Caco-2 (cell line): Measurements from ENCODE around the gene MSL1. TPM values are rescaled to one million over a fixed set of nuclear protein-coding genes. Genes with fewer than 3 reads are reported as not detected.

ENCODE experiments used
- BruUV-seq: library from RNA; stranded (reverse); fragments of 400-500 nt; replicated peaks from 2 replicates; lab custom pipeline; 2021; lab: Mats Ljungman, UMichigan
- CTCF ChIA-PET: fragments of 300-600 bp; sonication (Branson Sonifier 250); formaldehyde crosslinking; loops from one replicate; lab custom pipeline; 2022; ENCODE audit warnings: antibody characterized with exemption; lab: Charles Lee
- POLR2A ChIA-PET: fragments of 300-600 bp; sonication (Branson Sonifier 250); formaldehyde crosslinking; loops from one replicate; lab custom pipeline; 2022; ENCODE audit warnings: antibody characterized with exemption; lab: Charles Lee
- DNase-seq, 2 experiments: peaks; one replicate each; pipeline versions ENCODE4 v3.0.0 to v3.0.0-alpha.2; 2020 to 2022
- H3K27me3 ChIP-seq: replicated peaks from 2 replicates; pipeline ENCODE4 v1.6.0; 2011; ENCODE audit warnings: low read length; ENCODE audit not compliant: control insufficient read depth, insufficient read depth
- H3K36me3 ChIP-seq: 2 replicates; pipeline ENCODE4 v1.5.1; 2011; ENCODE audit warnings: low read length; ENCODE audit not compliant: control insufficient read depth, insufficient read depth
- H3K4me1 ChIP-seq: fragments of 250-450 bp; sonication (Bioruptor Pico); 2 replicates; pipeline ENCODE4 v1.5.1; 2020; ENCODE audit warnings: mild to moderate bottlenecking
- H3K4me3 ChIP-seq: 2 replicates; pipeline ENCODE4 v1.5.1; 2011; ENCODE audit warnings: low read depth, mild to moderate bottlenecking, control low read depth, low read length
- H3K9me3 ChIP-seq: fragments of 250-450 bp; sonication (Bioruptor Pico); 2 replicates; pipeline ENCODE4 v1.5.1; 2020; ENCODE audit warnings: mild to moderate bottlenecking, moderate library complexity
- H3K27ac Mint-ChIP-seq: one replicate; pipeline ENCODE4 v1.8.0; 2022; ENCODE audit warnings: mixed read lengths; ENCODE audit not compliant: unreplicated experiment
- H3K27me3 Mint-ChIP-seq: one replicate; pipeline ENCODE4 v1.8.0; 2022; ENCODE audit warnings: mixed read lengths; ENCODE audit not compliant: insufficient read depth, unreplicated experiment
- H3K36me3 Mint-ChIP-seq: one replicate; pipeline ENCODE4 v1.8.0; 2022; ENCODE audit warnings: mild to moderate bottlenecking, mixed read lengths; ENCODE audit not compliant: insufficient read depth, unreplicated experiment
- H3K4me1 Mint-ChIP-seq: one replicate; pipeline ENCODE4 v1.8.0; 2022; ENCODE audit warnings: low read depth, mixed read lengths; ENCODE audit not compliant: unreplicated experiment
- H3K4me3 Mint-ChIP-seq: one replicate; pipeline ENCODE4 v1.8.0; 2022; ENCODE audit warnings: mild to moderate bottlenecking, moderate library complexity, mixed read lengths; ENCODE audit not compliant: unreplicated experiment
- H3K9me3 Mint-ChIP-seq: one replicate; pipeline ENCODE4 v1.8.0; 2022; ENCODE audit warnings: mixed read lengths; ENCODE audit not compliant: unreplicated experiment
- intact Hi-C: fragments of 100-400 bp; cut with micrococcal nuclease; formaldehyde crosslinking; loops from one replicate; pipeline ENCODE4 v1.10.0; 2022; ENCODE audit not compliant: unreplicated experiment
- total RNA-seq: library from RNA; stranded (reverse); gene quantifications from 2 replicates; pipeline ENCODE4 v1.2.3, GENCODE V29; 2022
- TF ChIP-seq, protein P1 (sequence below), 2 experiments: fragments of 200-600 bp in 1 of 2; IDR thresholded peaks; 1 replicate in 1 of 2; 2 replicates in 1 of 2; pipeline versions ENCODE4 v1.5.1 to v1.8.0; 2011 to 2022; ENCODE audit warnings: antibody characterized with exemption in 1 of 2, control low read depth in 1 of 2, inconsistent platforms in 1 of 2, low read depth in 1 of 2, low read length in 1 of 2, mild to moderate bottlenecking in 1 of 2, moderate library complexity in 1 of 2; ENCODE audit not compliant: insufficient read depth in 1 of 2, severe bottlenecking in 1 of 2, unreplicated experiment in 1 of 2

The MSL1 gene
- total RNA-seq, 1 experiment from 2014 or later, result 82.6 TPM

GRCh38 chr17:40072735-40073346 lies 48.9 kb upstream of the MSL1 start:
- TF ChIP-seq, protein P1, sequence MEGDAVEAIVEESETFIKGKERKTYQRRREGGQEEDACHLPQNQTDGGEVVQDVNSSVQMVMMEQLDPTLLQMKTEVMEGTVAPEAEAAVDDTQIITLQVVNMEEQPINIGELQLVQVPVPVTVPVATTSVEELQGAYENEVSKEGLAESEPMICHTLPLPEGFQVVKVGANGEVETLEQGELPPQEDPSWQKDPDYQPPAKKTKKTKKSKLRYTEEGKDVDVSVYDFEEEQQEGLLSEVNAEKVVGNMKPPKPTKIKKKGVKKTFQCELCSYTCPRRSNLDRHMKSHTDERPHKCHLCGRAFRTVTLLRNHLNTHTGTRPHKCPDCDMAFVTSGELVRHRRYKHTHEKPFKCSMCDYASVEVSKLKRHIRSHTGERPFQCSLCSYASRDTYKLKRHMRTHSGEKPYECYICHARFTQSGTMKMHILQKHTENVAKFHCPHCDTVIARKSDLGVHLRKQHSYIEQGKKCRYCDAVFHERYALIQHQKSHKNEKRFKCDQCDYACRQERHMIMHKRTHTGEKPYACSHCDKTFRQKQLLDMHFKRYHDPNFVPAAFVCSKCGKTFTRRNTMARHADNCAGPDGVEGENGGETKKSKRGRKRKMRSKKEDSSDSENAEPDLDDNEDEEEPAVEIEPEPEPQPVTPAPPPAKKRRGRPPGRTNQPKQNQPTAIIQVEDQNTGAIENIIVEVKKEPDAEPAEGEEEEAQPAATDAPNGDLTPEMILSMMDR (IDR thresholded peaks at IDR 0.05; ENCODE audit: insufficient read depth in 1 of 2, low read depth in 1 of 2, low read length in 1 of 2, severe bottlenecking in 1 of 2, unreplicated experiment in 1 of 2), result no peak
- peaks cover 3% of the 10 kb centered on the region for H3K36me3 ChIP-seq
- H3K27me3 ChIP-seq, result no peaks in the 10 kb centered on the region
- Mint-ChIP-seq H3K9me3 (no peaks in the 10 kb centered on the region), H3K4me1 (peaks cover 43% of the 10 kb centered on the region), H3K36me3 (no peaks in the 10 kb centered on the region), H3K4me3 (peak overlapping the region; percentile 65), H3K27ac (peak overlapping the region; percentile 56), H3K27me3 (no peaks in the 10 kb centered on the region)
- H3K4me1 ChIP-seq, result peaks cover 72% of the 10 kb centered on the region
- intact Hi-C loops, result no loop called here
- H3K4me3 ChIP-seq, result peak overlapping the region; percentile 6; the same call in 1 of the 2 replicates
- BruUV-seq, result no TSS peak
- peak; percentile 78 to 92 for DNase-seq
- no peaks in the 10 kb centered on the region for H3K9me3 ChIP-seq
- ChIA-PET CTCF (interaction anchor here (0.5 to 1.8 kb wide), 8 partner anchors 9 to 246 kb away, joined by 3 to 17 read pairs (median 3); partner anchors contain the start of genes MED24 and THRA), POLR2A (interaction anchor here (0.7 to 1.3 kb wide), 4 partner anchors 14 to 28 kb away, joined by 3 to 5 read pairs (median 4); partner anchors contain the start of genes MED24 and NR1D1)

GRCh38 chr17:40073454-40074174 lies 48.2 kb upstream of the MSL1 start:
- Histone ChIP-seq H3K4me1 (peaks cover 65% of the 10 kb centered on the region), H3K27me3 (no peaks in the 10 kb centered on the region), H3K4me3 (no peak overlapping the region), H3K9me3 (no peaks in the 10 kb centered on the region), H3K36me3 (peaks cover 3% of the 10 kb centered on the region)
- Mint-ChIP-seq H3K27me3 (no peaks in the 10 kb centered on the region), H3K27ac (peak overlapping the region; percentile 56), H3K4me3 (no peak overlapping the region), H3K36me3 (no peaks in the 10 kb centered on the region), H3K9me3 (no peaks in the 10 kb centered on the region), H3K4me1 (peaks cover 43% of the 10 kb centered on the region)
- no TSS peak for BruUV-seq
- ChIA-PET CTCF (interaction anchor here (0.5 to 1.8 kb wide), 7 partner anchors 9 to 40 kb away, joined by 3 to 17 read pairs (median 3); partner anchors contain the start of gene THRA), POLR2A (interaction anchor here (1.0 to 1.3 kb wide), 3 partner anchors 19 to 27 kb away, joined by 3 to 5 read pairs (median 5); partner anchors contain the start of genes MED24 and NR1D1)
- intact Hi-C loops, result loop anchor here (2.0 kb wide), 1 partner anchor 35 kb away; no protein-coding TSS in a partner anchor
- no peak for DNase-seq
- TF ChIP-seq, protein P1 (IDR thresholded peaks at IDR 0.05; ENCODE audit: insufficient read depth in 1 of 2, low read depth in 1 of 2, low read length in 1 of 2, severe bottlenecking in 1 of 2, unreplicated experiment in 1 of 2), result peak in 1 of 2 experiments; percentile 3

GRCh38 chr17:40074175-40074512 lies 47.6 kb upstream of the MSL1 start:
- BruUV-seq, result no TSS peak
- peaks cover 3% of the 10 kb centered on the region for H3K36me3 ChIP-seq
- Mint-ChIP-seq H3K4me3 (no peak overlapping the region), H3K27ac (peak overlapping the region; percentile 56), H3K4me1 (peaks cover 40% of the 10 kb centered on the region), H3K9me3 (no peaks in the 10 kb centered on the region), H3K27me3 (no peaks in the 10 kb centered on the region), H3K36me3 (peaks cover 5% of the 10 kb centered on the region)
- no peak for DNase-seq
- peaks cover 61% of the 10 kb centered on the region for H3K4me1 ChIP-seq
- ChIA-PET POLR2A (no interaction called here), CTCF (interaction anchor here (0.5 to 2.3 kb wide), 6 partner anchors 8 to 27 kb away, joined by 3 to 66 read pairs (median 10); partner anchors contain the start of genes NR1D1 and THRA)
- intact Hi-C loops, result loop anchor here (2.0 kb wide), 1 partner anchor 35 kb away; no protein-coding TSS in a partner anchor
- H3K4me3 ChIP-seq, result no peak overlapping the region
- H3K9me3 ChIP-seq, result no peaks in the 10 kb centered on the region
- no peaks in the 10 kb centered on the region for H3K27me3 ChIP-seq
- TF ChIP-seq, protein P1 (IDR thresholded peaks at IDR 0.05; ENCODE audit: insufficient read depth in 1 of 2, low read depth in 1 of 2, low read length in 1 of 2, severe bottlenecking in 1 of 2, unreplicated experiment in 1 of 2), result no peak
